SK-N-SH treated with all-trans-retinoic acid at 6 μM for 48 hours (cell line): Measurements from ENCODE around the gene DGKZ.

Source experiments
- GLIS3 ChIP-seq: fragments of 250-450 bp; sonication (Bioruptor Pico); IDR thresholded peaks from 2 replicates; pipeline ENCODE4 v1.5.0; 2020; ENCODE audit warnings: mild to moderate bottlenecking, moderate library complexity
- ZNF565 ChIP-seq: fragments of 450-650 bp; formaldehyde crosslinking; conservative IDR thresholded peaks from 2 replicates; pipeline ENCODE4 v1.5.0; 2020; ENCODE audit warnings: low read depth, mild to moderate bottlenecking, moderate library complexity
- TF ChIP-seq, protein P1 (sequence below): fragments of 250-450 bp; sonication (Bioruptor Pico); IDR thresholded peaks from 2 replicates; pipeline ENCODE4 v1.5.1; 2021; ENCODE audit warnings: mild to moderate bottlenecking, moderate library complexity
- TF ChIP-seq, protein P2 (sequence below): fragments of 250-450 bp; sonication (Bioruptor Pico); IDR thresholded peaks from 2 replicates; pipeline ENCODE4 v1.5.1; 2020; ENCODE audit warnings: low read depth, mild to moderate bottlenecking, moderate library complexity

- TF ChIP-seq ZNF565 (CRISPR knock-in tag) (no peak), GLIS3 (CRISPR knock-in tag) (no peak)
- TF ChIP-seq, protein P1, sequence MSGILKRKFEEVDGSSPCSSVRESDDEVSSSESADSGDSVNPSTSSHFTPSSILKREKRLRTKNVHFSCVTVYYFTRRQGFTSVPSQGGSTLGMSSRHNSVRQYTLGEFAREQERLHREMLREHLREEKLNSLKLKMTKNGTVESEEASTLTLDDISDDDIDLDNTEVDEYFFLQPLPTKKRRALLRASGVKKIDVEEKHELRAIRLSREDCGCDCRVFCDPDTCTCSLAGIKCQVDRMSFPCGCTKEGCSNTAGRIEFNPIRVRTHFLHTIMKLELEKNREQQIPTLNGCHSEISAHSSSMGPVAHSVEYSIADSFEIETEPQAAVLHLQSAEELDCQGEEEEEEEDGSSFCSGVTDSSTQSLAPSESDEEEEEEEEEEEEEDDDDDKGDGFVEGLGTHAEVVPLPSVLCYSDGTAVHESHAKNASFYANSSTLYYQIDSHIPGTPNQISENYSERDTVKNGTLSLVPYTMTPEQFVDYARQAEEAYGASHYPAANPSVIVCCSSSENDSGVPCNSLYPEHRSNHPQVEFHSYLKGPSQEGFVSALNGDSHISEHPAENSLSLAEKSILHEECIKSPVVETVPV (CRISPR knock-in tag): no peak
- TF ChIP-seq, protein P2, sequence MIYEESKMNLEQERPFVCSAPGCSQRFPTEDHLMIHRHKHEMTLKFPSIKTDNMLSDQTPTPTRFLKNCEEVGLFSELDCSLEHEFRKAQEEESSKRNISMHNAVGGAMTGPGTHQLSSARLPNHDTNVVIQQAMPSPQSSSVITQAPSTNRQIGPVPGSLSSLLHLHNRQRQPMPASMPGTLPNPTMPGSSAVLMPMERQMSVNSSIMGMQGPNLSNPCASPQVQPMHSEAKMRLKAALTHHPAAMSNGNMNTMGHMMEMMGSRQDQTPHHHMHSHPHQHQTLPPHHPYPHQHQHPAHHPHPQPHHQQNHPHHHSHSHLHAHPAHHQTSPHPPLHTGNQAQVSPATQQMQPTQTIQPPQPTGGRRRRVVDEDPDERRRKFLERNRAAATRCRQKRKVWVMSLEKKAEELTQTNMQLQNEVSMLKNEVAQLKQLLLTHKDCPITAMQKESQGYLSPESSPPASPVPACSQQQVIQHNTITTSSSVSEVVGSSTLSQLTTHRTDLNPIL (CRISPR knock-in tag): no peak
Observed at GRCh38 chr11:46392421-46393230, 45.4 kb downstream of the DGKZ start.
